ENCODE data around the gene HTATSF1. TPM values are rescaled to one million over a fixed set of nuclear protein-coding genes. Genes with fewer than 3 reads are reported as not detected.

Gene HTATSF1
- total RNA-seq, 1 experiment from 2014 or later, result 25.3 TPM

- no peak within 1 kb of the TSS for H2AFZ ChIP-seq (ENCODE audit: low read length)
- 0 out of 2 replicates have a peak, but pooled peaks cover 2% of the 10 kb centered on the region for H3K27me3 ChIP-seq (ENCODE audit: low read length)
- no peaks in the 10 kb centered on the region for H3K79me2 ChIP-seq (ENCODE audit: low read length)
- H3K4me1 ChIP-seq (ENCODE audit: low read length), result no peaks in the 10 kb centered on the region; the same call in 1 of the 2 replicates
- H3K4me2 ChIP-seq (ENCODE audit: low read depth, low read length, poor library complexity, severe bottlenecking), result no peak within 1 kb of the TSS
- H3K4me3 ChIP-seq (ENCODE audit: low read length), result no peak within 1 kb of the TSS
- no peak within 1 kb of the TSS for H3K9ac ChIP-seq (ENCODE audit: low read length)
- no peaks in the 10 kb centered on the region for H3K9me2 ChIP-seq (replicated peaks; ENCODE audit: insufficient read depth, low read length)
- H3K27ac ChIP-seq (ENCODE audit: low read length), result no peak within 1 kb of the TSS
- DNase-seq, result peak; percentile 31
- no peaks in the 10 kb centered on the region for H3K36me3 ChIP-seq (ENCODE audit: insufficient read depth, low read length)
- H4K20me1 ChIP-seq (ENCODE audit: insufficient read depth, low read depth, low read length), result no peaks in the 10 kb centered on the region
- no peaks in the 10 kb centered on the region for H3K9me3 ChIP-seq (ENCODE audit: low read length)
Measured at GRCh38 chrX:136487647-136488046, 9.7 kb upstream of the HTATSF1 start, which contains the start of gene BRS3. BRS3 (plus strand) TSS chrX:136487947; CDS start chrX:136488115, 168 bp downstream.

GRCh38 chrX:136488706-136489105 is 8.7 kb upstream of the HTATSF1 start:
- H3K9me3 ChIP-seq (ENCODE audit: low read length), result no peaks in the 10 kb centered on the region
- H3K4me3 ChIP-seq (ENCODE audit: low read length), result no peak overlapping the region
- no peaks in the 10 kb centered on the region for H3K36me3 ChIP-seq (ENCODE audit: insufficient read depth, low read length)
- H3K79me2 ChIP-seq (ENCODE audit: low read length), result no peaks in the 10 kb centered on the region
- H3K9ac ChIP-seq (ENCODE audit: low read length), result no peak overlapping the region
- no peaks in the 10 kb centered on the region for H4K20me1 ChIP-seq (ENCODE audit: insufficient read depth, low read depth, low read length)
- H3K4me2 ChIP-seq (ENCODE audit: low read depth, low read length, poor library complexity, severe bottlenecking), result no peak overlapping the region
- peak; percentile 38 for DNase-seq
- H3K4me1 ChIP-seq (ENCODE audit: low read length), result no peaks in the 10 kb centered on the region; the same call in 1 of the 2 replicates
- no peak overlapping the region for H2AFZ ChIP-seq (ENCODE audit: low read length)
- H3K27me3 ChIP-seq (ENCODE audit: low read length), result 0 out of 2 replicates have a peak, but pooled peaks cover 2% of the 10 kb centered on the region
- H3K27ac ChIP-seq (ENCODE audit: low read length), result no peak overlapping the region
- no peaks in the 10 kb centered on the region for H3K9me2 ChIP-seq (replicated peaks; ENCODE audit: insufficient read depth, low read length)

GRCh38 chrX:136491832-136492231 is 5.6 kb upstream of the HTATSF1 start:
- Histone ChIP-seq H3K9me3 (ENCODE audit: low read length) (no peaks in the 10 kb centered on the region), H3K9me2 (replicated peaks; ENCODE audit: insufficient read depth, low read length) (no peaks in the 10 kb centered on the region), H3K4me1 (ENCODE audit: low read length) (peaks cover 14% of the 10 kb centered on the region), H3K27me3 (ENCODE audit: low read length) (0 out of 2 replicates have a peak, but pooled peaks cover 2% of the 10 kb centered on the region), H2AFZ (ENCODE audit: low read length) (no peak overlapping the region), H3K79me2 (ENCODE audit: low read length) (no peaks in the 10 kb centered on the region), H4K20me1 (ENCODE audit: insufficient read depth, low read depth, low read length) (no peaks in the 10 kb centered on the region), H3K36me3 (ENCODE audit: insufficient read depth, low read length) (no peaks in the 10 kb centered on the region), H3K27ac (ENCODE audit: low read length) (no peak overlapping the region), H3K9ac (ENCODE audit: low read length) (no peak overlapping the region), H3K4me2 (ENCODE audit: low read depth, low read length, poor library complexity, severe bottlenecking) (no peak overlapping the region), H3K4me3 (ENCODE audit: low read length) (no peak overlapping the region)
- DNase-seq, result no peak

DNA sequence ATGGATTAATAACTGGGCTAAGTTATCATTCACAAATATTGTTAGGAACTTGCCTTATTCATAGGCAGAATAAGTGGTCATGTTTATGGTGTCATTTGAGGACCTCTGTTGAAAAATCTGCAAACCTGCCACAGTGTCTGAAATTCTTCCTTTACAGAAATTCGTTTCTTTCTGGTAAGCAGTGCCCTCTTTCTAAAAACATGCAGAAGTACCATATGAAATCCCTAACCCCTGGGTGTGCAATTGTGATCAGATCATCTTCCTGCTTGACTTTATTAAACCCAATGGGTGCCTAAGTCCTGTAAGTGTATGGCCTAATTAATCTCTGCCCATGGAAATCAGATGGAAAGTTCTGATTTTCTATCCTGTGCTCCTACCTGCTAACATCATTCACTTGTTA is 4.4 kb upstream of the HTATSF1 start:
- H3K9ac ChIP-seq (ENCODE audit: low read length), result no peak overlapping the region
- no peak overlapping the region for H3K4me2 ChIP-seq (ENCODE audit: low read depth, low read length, poor library complexity, severe bottlenecking)
- no peaks in the 10 kb centered on the region for H3K9me3 ChIP-seq (ENCODE audit: low read length)
- no peak overlapping the region for H3K27ac ChIP-seq (ENCODE audit: low read length)
- H3K9me2 ChIP-seq (replicated peaks; ENCODE audit: insufficient read depth, low read length), result no peaks in the 10 kb centered on the region
- peaks cover 14% of the 10 kb centered on the region for H3K4me1 ChIP-seq (ENCODE audit: low read length)
- no peak for DNase-seq
- H4K20me1 ChIP-seq (ENCODE audit: insufficient read depth, low read depth, low read length), result no peaks in the 10 kb centered on the region
- H3K36me3 ChIP-seq (ENCODE audit: insufficient read depth, low read length), result no peaks in the 10 kb centered on the region
- H3K4me3 ChIP-seq (ENCODE audit: low read length), result no peak overlapping the region
- no peak overlapping the region for H2AFZ ChIP-seq (ENCODE audit: low read length)
- peaks cover 5% of the 10 kb centered on the region for H3K79me2 ChIP-seq (ENCODE audit: low read length)
- H3K27me3 ChIP-seq (ENCODE audit: low read length), result 0 out of 2 replicates have a peak, but pooled peaks cover 2% of the 10 kb centered on the region

DNA sequence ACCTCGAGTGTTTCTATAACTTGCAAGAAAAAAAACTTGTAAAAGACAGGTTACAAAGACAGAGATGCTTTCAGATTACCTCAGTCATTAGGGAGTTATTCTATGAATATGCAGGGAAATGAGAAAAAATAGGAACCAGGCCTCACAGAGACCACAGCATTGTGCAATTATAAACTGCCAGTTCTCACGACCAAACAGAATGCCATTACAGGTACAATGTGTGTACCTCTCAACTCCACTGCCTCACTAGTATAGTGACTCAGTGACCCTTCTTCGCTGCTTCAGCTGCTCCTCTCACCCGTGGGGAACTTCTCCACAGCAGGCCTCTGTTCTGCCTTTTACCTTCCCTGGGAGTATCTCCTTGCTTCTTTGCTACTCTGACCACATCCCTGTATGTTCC is 2.3 kb upstream of the HTATSF1 start:
- no peak overlapping the region for H3K9ac ChIP-seq (ENCODE audit: low read length)
- peak; percentile 32 for DNase-seq

GRCh38 chrX:136496186-136496763 is 1.1 kb upstream of the HTATSF1 start:
- Histone ChIP-seq H3K9ac (ENCODE audit: low read length) (peak overlapping the region; percentile 87), H4K20me1 (ENCODE audit: insufficient read depth, low read depth, low read length) (no peaks in the 10 kb centered on the region), H3K4me3 (ENCODE audit: low read length) (peak overlapping the region; percentile 68), H3K27ac (ENCODE audit: low read length) (peak overlapping the region; percentile 68), H3K27me3 (ENCODE audit: low read length) (0 out of 2 replicates have a peak, but pooled peaks cover 2% of the 10 kb centered on the region), H3K4me1 (ENCODE audit: low read length) (peaks cover 21% of the 10 kb centered on the region), H3K36me3 (ENCODE audit: insufficient read depth, low read length) (peaks cover 16% of the 10 kb centered on the region; the same call in 1 of the 2 replicates), H3K9me2 (replicated peaks; ENCODE audit: insufficient read depth, low read length) (no peaks in the 10 kb centered on the region), H3K9me3 (ENCODE audit: low read length) (no peaks in the 10 kb centered on the region), H3K4me2 (ENCODE audit: low read depth, low read length, poor library complexity, severe bottlenecking) (peak overlapping the region; percentile 70), H2AFZ (ENCODE audit: low read length) (0 out of 2 replicates have a peak overlapping the region, but pooled peaks have one; percentile 28), H3K79me2 (ENCODE audit: low read length) (peaks cover 26% of the 10 kb centered on the region)
- peak; percentile 35 for DNase-seq

More for the DNA sequence above, 2.3 kb upstream of the HTATSF1 start:
- H3K4me2 ChIP-seq (ENCODE audit: low read depth, low read length, poor library complexity, severe bottlenecking), result no peak overlapping the region
- 0 out of 2 replicates have a peak, but pooled peaks cover 2% of the 10 kb centered on the region for H3K27me3 ChIP-seq (ENCODE audit: low read length)
- H4K20me1 ChIP-seq (ENCODE audit: insufficient read depth, low read depth, low read length), result no peaks in the 10 kb centered on the region
- H3K36me3 ChIP-seq (ENCODE audit: insufficient read depth, low read length), result peaks cover 6% of the 10 kb centered on the region; the same call in 1 of the 2 replicates
- no peaks in the 10 kb centered on the region for H3K9me3 ChIP-seq (ENCODE audit: low read length)
- no peak overlapping the region for H3K4me3 ChIP-seq (ENCODE audit: low read length)
- peaks cover 26% of the 10 kb centered on the region for H3K79me2 ChIP-seq (ENCODE audit: low read length)
- peaks cover 21% of the 10 kb centered on the region for H3K4me1 ChIP-seq (ENCODE audit: low read length)
- H2AFZ ChIP-seq (ENCODE audit: low read length), result no peak overlapping the region
- H3K27ac ChIP-seq (ENCODE audit: low read length), result no peak overlapping the region
- H3K9me2 ChIP-seq (replicated peaks; ENCODE audit: insufficient read depth, low read length), result no peaks in the 10 kb centered on the region

DNA sequence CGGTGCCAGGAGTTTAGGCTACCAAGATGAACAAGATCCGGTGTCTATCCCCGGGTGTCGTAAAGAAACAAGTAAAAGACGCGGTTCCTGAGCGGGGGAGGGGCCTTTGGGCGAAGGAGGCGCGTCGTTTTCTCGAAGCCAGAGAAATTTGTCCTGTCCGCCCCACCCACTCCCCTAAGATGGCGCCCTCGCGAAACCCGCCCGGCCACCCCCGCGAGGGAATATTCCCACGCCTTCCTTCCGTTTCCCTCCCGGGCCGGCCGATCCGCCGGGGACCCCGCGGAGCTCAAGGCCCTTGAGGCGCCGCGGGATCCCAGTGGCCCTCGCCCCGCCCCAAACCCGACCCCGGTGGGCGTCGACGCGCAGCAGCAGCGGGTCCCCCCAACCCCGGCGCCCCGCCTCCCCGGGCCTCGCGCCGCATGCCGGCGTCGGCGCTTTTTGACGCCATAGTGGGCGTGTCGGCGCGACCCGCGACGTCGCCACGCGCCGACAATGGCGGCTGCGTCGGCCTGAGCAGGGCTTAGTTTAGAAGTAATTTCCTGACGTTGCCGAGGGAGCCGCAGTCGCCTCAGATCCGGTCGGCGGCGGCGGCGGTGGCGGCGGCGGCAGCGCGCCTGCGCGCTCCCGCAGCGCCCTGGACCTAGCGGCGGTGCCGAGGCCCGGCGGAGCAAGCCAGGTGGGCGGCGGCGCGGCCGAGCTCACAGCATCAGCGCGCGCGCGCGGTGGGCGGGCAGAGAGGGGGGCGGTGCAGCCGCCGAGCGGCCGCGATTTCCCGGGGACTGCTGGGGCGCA is 432 bp upstream of the HTATSF1 start:
- peak overlapping the region; percentile 71 for H3K27ac ChIP-seq (ENCODE audit: low read length)
- no peaks in the 10 kb centered on the region for H3K9me3 ChIP-seq (ENCODE audit: low read length)
- peaks cover 26% of the 10 kb centered on the region for H3K79me2 ChIP-seq (ENCODE audit: low read length)
- H3K36me3 ChIP-seq (ENCODE audit: insufficient read depth, low read length), result peaks cover 16% of the 10 kb centered on the region; the same call in 1 of the 2 replicates
- H3K4me1 ChIP-seq (ENCODE audit: low read length), result peaks cover 21% of the 10 kb centered on the region
- peak; percentile 94 for DNase-seq
- peak overlapping the region; percentile 87 for H3K9ac ChIP-seq (ENCODE audit: low read length)
- H3K27me3 ChIP-seq (ENCODE audit: low read length), result 0 out of 2 replicates have a peak, but pooled peaks cover 2% of the 10 kb centered on the region
- 0 out of 2 replicates have a peak overlapping the region, but pooled peaks have one; percentile 28 for H2AFZ ChIP-seq (ENCODE audit: low read length)
- peak overlapping the region; percentile 77 for H3K4me3 ChIP-seq (ENCODE audit: low read length)
- H3K9me2 ChIP-seq (replicated peaks; ENCODE audit: insufficient read depth, low read length), result no peaks in the 10 kb centered on the region
- H4K20me1 ChIP-seq (ENCODE audit: insufficient read depth, low read depth, low read length), result no peaks in the 10 kb centered on the region
- H3K4me2 ChIP-seq (ENCODE audit: low read depth, low read length, poor library complexity, severe bottlenecking), result peak overlapping the region; percentile 70

GRCh38 chrX:136519069-136519468 is 21.7 kb downstream of the HTATSF1 start:
- H3K4me2 ChIP-seq (ENCODE audit: low read depth, low read length, poor library complexity, severe bottlenecking), result no peak overlapping the region
- H3K9me2 ChIP-seq (replicated peaks; ENCODE audit: insufficient read depth, low read length), result no peaks in the 10 kb centered on the region
- H2AFZ ChIP-seq (ENCODE audit: low read length), result no peak overlapping the region
- no peak for DNase-seq
- no peaks in the 10 kb centered on the region for H3K4me1 ChIP-seq (ENCODE audit: low read length)
- no peaks in the 10 kb centered on the region for H3K9me3 ChIP-seq (ENCODE audit: low read length)
- no peak overlapping the region for H3K27ac ChIP-seq (ENCODE audit: low read length)
- H3K9ac ChIP-seq (ENCODE audit: low read length), result no peak overlapping the region
- H3K79me2 ChIP-seq (ENCODE audit: low read length), result no peaks in the 10 kb centered on the region
- no peaks in the 10 kb centered on the region for H3K36me3 ChIP-seq (ENCODE audit: insufficient read depth, low read length)
- H4K20me1 ChIP-seq (ENCODE audit: insufficient read depth, low read depth, low read length), result no peaks in the 10 kb centered on the region
- no peak overlapping the region for H3K4me3 ChIP-seq (ENCODE audit: low read length)
- H3K27me3 ChIP-seq (ENCODE audit: low read length), result no peaks in the 10 kb centered on the region

Measured in Karpas-422 (cell line).